Progenitor cell of endocrine pancreas (in vitro differentiated cells): ENCODE measurements around the gene PCGF3. TPM values are rescaled to one million over a fixed set of nuclear protein-coding genes. Genes with fewer than 3 reads are reported as not detected.
A peak's percentile ranks its signal among the peaks of the same experiment; 100 is the strongest.

ENCODE experiments used
- DNase-seq: peaks from one replicate; pipeline ENCODE4 v3.0.0; 2021; ENCODE audit warnings: low spot score; ENCODE audit not compliant: unreplicated experiment
- H3K27ac Mint-ChIP-seq: 2 replicates; pipeline ENCODE4 v1.8.0; 2021; ENCODE audit warnings: mild to moderate bottlenecking, moderate library complexity, mixed read lengths
- H3K27me3 Mint-ChIP-seq: 2 replicates; pipeline ENCODE4 v1.8.0; 2021; ENCODE audit warnings: mixed read lengths
- H3K36me3 Mint-ChIP-seq: 2 replicates; pipeline ENCODE4 v1.8.0; 2022; ENCODE audit warnings: mixed read lengths; ENCODE audit not compliant: insufficient read depth
- H3K4me1 Mint-ChIP-seq: 2 replicates; pipeline ENCODE4 v1.8.0; 2021; ENCODE audit warnings: low read depth, mixed read lengths
- H3K4me3 Mint-ChIP-seq: 2 replicates; pipeline ENCODE4 v1.8.0; 2021; ENCODE audit warnings: low read depth, mild to moderate bottlenecking, moderate library complexity, mixed read lengths
- H3K9me3 Mint-ChIP-seq: 2 replicates; pipeline ENCODE4 v1.8.0; 2021; ENCODE audit warnings: low read depth, mixed read lengths
- total RNA-seq: library from RNA; stranded (reverse); gene quantifications from 2 replicates; pipeline ENCODE4 v1.2.1, GENCODE V29; 2021
- TF ChIP-seq, protein P1 (sequence below): fragments of 200-600 bp; sonication (generic); IDR thresholded peaks from one replicate; pipeline ENCODE4 v1.5.0; 2021; ENCODE audit warnings: antibody characterized with exemption, mild to moderate bottlenecking; ENCODE audit not compliant: unreplicated experiment

The PCGF3 gene
- total RNA-seq, 1 donor from 2014 or later: 79.8 TPM

DNA sequence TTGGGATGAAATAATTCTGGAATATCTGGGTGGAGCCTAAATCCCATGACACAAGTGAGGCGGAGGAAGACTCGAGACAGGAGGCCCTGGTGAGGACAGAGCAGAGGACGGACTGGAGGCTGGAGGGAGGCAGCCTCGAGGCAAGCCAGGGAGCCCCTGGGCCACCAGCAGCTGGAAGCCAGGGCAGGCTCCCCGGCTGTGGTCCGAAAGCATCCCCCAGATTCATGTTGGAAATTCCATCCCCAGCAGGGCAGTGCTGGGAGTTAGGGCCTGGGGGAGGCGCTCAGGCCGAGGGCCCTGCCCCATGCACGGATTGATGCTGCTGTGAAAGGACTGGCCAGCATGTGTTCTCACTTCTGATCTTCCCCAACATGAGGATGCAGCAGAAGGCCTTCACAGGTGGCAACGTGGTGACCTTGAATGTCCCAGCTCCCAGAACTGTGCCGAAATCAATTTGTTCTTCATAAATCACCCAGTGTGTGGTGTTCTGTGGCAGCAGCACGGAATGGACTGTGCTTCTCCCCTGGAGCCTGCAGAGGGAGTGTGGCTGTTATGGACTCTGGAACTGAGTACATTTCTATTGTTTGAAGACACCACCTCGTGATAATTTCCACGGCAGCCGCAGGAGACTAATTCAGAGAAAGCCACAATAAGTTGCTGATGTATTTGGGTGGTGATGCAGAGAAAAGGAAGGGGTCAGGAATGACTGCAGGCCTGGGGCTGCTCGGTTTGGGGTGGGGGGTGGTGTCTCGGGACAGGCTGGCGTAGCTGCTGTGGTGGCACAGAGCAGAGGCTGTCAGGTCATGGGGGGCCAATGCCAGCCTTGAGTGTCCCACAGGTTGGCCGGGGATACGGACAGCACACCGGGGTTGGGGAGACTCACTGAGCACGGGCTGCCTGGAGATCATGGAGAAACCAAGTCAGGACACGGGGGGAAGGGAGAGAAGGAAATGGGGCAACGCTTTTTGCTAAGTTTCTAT lies 56.9 kb downstream of the PCGF3 start:
- H3K27me3 Mint-ChIP-seq: no peaks in the 10 kb centered on the region
- H3K9me3 Mint-ChIP-seq: peaks cover 7% of the 10 kb centered on the region
- TF ChIP-seq, protein P1, sequence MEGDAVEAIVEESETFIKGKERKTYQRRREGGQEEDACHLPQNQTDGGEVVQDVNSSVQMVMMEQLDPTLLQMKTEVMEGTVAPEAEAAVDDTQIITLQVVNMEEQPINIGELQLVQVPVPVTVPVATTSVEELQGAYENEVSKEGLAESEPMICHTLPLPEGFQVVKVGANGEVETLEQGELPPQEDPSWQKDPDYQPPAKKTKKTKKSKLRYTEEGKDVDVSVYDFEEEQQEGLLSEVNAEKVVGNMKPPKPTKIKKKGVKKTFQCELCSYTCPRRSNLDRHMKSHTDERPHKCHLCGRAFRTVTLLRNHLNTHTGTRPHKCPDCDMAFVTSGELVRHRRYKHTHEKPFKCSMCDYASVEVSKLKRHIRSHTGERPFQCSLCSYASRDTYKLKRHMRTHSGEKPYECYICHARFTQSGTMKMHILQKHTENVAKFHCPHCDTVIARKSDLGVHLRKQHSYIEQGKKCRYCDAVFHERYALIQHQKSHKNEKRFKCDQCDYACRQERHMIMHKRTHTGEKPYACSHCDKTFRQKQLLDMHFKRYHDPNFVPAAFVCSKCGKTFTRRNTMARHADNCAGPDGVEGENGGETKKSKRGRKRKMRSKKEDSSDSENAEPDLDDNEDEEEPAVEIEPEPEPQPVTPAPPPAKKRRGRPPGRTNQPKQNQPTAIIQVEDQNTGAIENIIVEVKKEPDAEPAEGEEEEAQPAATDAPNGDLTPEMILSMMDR: peak; percentile 54
- H3K27ac Mint-ChIP-seq: peak overlapping the region; percentile 94
- DNase-seq: no peak
- peaks cover 10% of the 10 kb centered on the region for H3K4me1 Mint-ChIP-seq
- H3K36me3 Mint-ChIP-seq: peaks cover 53% of the 10 kb centered on the region
- no peak overlapping the region for H3K4me3 Mint-ChIP-seq

- no peaks in the 10 kb centered on the region for H3K27me3 Mint-ChIP-seq
- H3K9me3 Mint-ChIP-seq: peaks cover 7% of the 10 kb centered on the region
- DNase-seq: no peak
- H3K4me1 Mint-ChIP-seq: peaks cover 10% of the 10 kb centered on the region
- peaks cover 50% of the 10 kb centered on the region for H3K36me3 Mint-ChIP-seq
- TF ChIP-seq, protein P1: no peak
- H3K4me3 Mint-ChIP-seq: no peak overlapping the region
- H3K27ac Mint-ChIP-seq: peak overlapping the region; percentile 94
Observed at GRCh38 chr4:763191-763810, 57.7 kb downstream of the PCGF3 start.

DNA sequence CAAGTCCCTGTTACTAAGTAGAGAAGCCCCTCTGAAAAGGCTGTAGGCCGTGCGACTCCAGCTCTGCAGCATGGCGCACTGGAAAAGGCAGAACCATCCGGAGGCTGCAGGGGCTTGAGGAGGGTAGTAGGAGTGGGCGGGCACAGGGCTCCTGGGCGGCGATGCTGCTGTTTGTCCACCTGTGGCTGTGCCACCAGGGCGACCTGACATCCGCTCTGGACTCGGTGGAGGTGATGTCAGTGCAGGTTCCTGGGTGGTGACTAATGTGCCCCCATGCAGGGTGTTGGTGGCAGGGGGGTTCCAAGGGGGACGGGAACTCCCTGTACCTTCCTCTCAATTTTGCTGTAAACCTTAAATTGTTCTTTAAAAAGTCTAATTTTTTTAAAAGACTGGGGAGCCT lies 58.3 kb downstream of the PCGF3 start:
- Mint-ChIP-seq H3K27ac (peak overlapping the region; percentile 56), H3K36me3 (peaks cover 50% of the 10 kb centered on the region), H3K4me1 (peaks cover 10% of the 10 kb centered on the region), H3K9me3 (peaks cover 7% of the 10 kb centered on the region), H3K27me3 (no peaks in the 10 kb centered on the region), H3K4me3 (no peak overlapping the region)
- TF ChIP-seq, protein P1: no peak
- DNase-seq: no peak

DNA sequence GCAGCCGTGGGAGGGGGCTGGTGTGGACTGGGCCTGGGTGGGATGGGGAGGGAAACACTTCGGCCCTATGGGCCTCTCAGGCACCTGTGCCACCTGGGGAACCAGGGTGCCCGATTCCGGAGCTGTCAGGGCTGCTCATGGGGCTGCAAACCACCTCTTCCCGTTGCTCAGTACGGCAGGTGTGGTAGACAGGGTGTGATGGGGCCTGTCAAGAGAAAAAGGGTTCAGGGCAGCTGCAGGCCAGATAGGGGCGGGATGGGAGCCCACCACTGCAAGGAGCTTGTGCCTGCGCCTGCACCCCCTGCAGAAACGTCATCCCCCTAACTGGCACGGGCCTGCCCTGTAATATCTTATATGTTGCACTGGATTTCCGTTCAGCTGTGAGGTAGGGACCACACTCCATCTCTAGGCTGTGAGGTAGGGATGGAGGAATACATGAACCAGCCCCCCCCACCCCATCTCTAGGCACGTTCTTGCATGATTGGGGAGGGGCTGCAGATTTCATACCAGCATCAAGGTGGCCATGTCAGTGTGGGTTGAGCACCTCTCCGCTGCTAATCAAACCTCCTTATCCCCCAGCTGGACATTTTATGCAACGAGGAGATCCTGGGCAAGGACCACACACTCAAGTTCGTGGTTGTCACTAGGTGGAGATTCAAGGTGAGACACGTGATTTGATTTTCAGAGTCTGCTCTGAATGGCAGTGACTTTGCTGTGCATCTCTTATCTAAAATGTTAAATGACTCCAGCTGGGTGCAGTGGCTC lies 59.0 kb downstream of the PCGF3 start:
- Mint-ChIP-seq H3K36me3 (peaks cover 52% of the 10 kb centered on the region), H3K27ac (peak overlapping the region; percentile 73), H3K4me1 (peaks cover 10% of the 10 kb centered on the region), H3K9me3 (peaks cover 7% of the 10 kb centered on the region), H3K27me3 (no peaks in the 10 kb centered on the region), H3K4me3 (no peak overlapping the region)
- DNase-seq: no peak
- TF ChIP-seq, protein P1: no peak

GRCh38 chr4:766152-766515 lies 60.5 kb downstream of the PCGF3 start:
- Mint-ChIP-seq H3K9me3 (no peaks in the 10 kb centered on the region), H3K36me3 (peaks cover 47% of the 10 kb centered on the region), H3K4me3 (no peak overlapping the region), H3K4me1 (peaks cover 10% of the 10 kb centered on the region), H3K27me3 (no peaks in the 10 kb centered on the region), H3K27ac (peak overlapping the region; percentile 16)
- TF ChIP-seq, protein P1: no peak
- DNase-seq: no peak
